Type B pancreatic cell (in vitro differentiated cells): ENCODE measurements around the gene UBE2D1. TPM values are rescaled to one million over a fixed set of nuclear protein-coding genes. Genes with fewer than 3 reads are reported as not detected.

Source experiments
- DNase-seq: peaks from one replicate; pipeline ENCODE4 v3.0.0; 2021; ENCODE audit warnings: mixed read lengths; ENCODE audit not compliant: unreplicated experiment; ENCODE audit errors: extremely low spot score
- H3K27ac Mint-ChIP-seq: 2 replicates; pipeline ENCODE4 v1.8.0; 2021; ENCODE audit warnings: mild to moderate bottlenecking, mixed read lengths
- H3K27me3 Mint-ChIP-seq: 2 replicates; pipeline ENCODE4 v1.8.0; 2021; ENCODE audit warnings: mixed read lengths
- H3K36me3 Mint-ChIP-seq: 2 replicates; pipeline ENCODE4 v1.8.0; 2021; ENCODE audit warnings: mixed read lengths
- H3K4me1 Mint-ChIP-seq: one replicate; pipeline ENCODE4 v1.8.0; 2021; ENCODE audit warnings: mixed read lengths; ENCODE audit not compliant: unreplicated experiment
- H3K4me3 Mint-ChIP-seq: 2 replicates; pipeline ENCODE4 v1.8.0; 2021; ENCODE audit warnings: mild to moderate bottlenecking, mixed read lengths
- H3K9me3 Mint-ChIP-seq: 2 replicates; pipeline ENCODE4 v1.8.0; 2021; ENCODE audit warnings: mixed read lengths
- total RNA-seq: library from RNA; stranded (reverse); gene quantifications from 2 replicates; pipeline ENCODE4 v1.2.1, GENCODE V29; 2021; ENCODE audit warnings: low replicate concordance
- TF ChIP-seq, protein P1 (sequence below): fragments of 200-600 bp; sonication (generic); conservative IDR thresholded peaks from 2 replicates; pipeline ENCODE4 v1.5.0; 2021; ENCODE audit warnings: antibody characterized with exemption, mild to moderate bottlenecking

Gene UBE2D1
- total RNA-seq, 1 donor from 2014 or later, result 34.2 TPM

DNA sequence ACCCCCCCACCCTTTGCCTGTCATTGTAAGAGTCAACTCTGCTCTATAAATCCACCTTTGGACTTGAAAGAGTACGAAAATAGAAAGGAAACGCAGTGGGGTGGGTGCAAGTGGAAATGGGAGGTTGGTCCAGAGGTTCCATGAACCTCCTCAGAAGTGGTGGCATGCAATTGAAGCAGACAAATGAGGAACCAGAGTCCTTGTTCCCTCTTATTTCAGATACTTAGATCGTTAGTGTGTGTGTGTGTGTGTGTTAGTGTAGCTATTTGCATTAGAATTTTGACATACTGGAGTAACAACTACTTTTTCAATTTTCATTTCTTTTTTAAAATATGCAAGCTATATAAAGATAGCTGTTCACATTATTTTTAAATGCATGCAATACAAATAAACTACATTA is 32.3 kb downstream of the UBE2D1 start:
- H3K27ac Mint-ChIP-seq, result no peak overlapping the region
- TF ChIP-seq, protein P1, sequence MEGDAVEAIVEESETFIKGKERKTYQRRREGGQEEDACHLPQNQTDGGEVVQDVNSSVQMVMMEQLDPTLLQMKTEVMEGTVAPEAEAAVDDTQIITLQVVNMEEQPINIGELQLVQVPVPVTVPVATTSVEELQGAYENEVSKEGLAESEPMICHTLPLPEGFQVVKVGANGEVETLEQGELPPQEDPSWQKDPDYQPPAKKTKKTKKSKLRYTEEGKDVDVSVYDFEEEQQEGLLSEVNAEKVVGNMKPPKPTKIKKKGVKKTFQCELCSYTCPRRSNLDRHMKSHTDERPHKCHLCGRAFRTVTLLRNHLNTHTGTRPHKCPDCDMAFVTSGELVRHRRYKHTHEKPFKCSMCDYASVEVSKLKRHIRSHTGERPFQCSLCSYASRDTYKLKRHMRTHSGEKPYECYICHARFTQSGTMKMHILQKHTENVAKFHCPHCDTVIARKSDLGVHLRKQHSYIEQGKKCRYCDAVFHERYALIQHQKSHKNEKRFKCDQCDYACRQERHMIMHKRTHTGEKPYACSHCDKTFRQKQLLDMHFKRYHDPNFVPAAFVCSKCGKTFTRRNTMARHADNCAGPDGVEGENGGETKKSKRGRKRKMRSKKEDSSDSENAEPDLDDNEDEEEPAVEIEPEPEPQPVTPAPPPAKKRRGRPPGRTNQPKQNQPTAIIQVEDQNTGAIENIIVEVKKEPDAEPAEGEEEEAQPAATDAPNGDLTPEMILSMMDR, result no peak
- no peak for DNase-seq
- H3K4me1 Mint-ChIP-seq, result no peaks in the 10 kb centered on the region
- H3K36me3 Mint-ChIP-seq, result peaks cover 19% of the 10 kb centered on the region
- no peaks in the 10 kb centered on the region for H3K9me3 Mint-ChIP-seq
- H3K27me3 Mint-ChIP-seq, result no peaks in the 10 kb centered on the region
- H3K4me3 Mint-ChIP-seq, result no peak overlapping the region

DNA sequence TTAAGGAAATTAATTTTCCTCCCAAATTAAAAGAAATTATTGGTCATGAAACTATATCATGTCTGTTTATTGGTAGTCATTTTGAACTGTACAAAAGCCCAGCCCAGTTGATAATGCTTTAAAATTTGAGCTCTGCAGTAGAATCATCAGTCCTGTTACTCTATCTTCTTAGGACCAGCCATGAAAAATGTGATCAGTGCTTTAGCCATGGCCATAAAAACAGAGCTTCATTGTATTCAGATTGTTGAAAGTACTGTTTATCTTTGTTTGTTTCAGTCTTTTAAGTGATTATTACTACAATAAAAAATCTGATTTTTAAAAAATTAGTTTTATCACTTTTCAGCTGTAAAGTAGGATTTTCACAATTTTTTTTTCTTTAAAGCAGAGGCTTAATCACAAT is 36.7 kb downstream of the UBE2D1 start:
- DNase-seq, result no peak
- H3K4me1 Mint-ChIP-seq, result peaks cover 6% of the 10 kb centered on the region
- H3K27me3 Mint-ChIP-seq, result no peaks in the 10 kb centered on the region
- TF ChIP-seq, protein P1, result no peak
- no peak overlapping the region for H3K27ac Mint-ChIP-seq
- no peak overlapping the region for H3K4me3 Mint-ChIP-seq
- no peaks in the 10 kb centered on the region for H3K9me3 Mint-ChIP-seq
- H3K36me3 Mint-ChIP-seq, result peaks cover 5% of the 10 kb centered on the region

DNA sequence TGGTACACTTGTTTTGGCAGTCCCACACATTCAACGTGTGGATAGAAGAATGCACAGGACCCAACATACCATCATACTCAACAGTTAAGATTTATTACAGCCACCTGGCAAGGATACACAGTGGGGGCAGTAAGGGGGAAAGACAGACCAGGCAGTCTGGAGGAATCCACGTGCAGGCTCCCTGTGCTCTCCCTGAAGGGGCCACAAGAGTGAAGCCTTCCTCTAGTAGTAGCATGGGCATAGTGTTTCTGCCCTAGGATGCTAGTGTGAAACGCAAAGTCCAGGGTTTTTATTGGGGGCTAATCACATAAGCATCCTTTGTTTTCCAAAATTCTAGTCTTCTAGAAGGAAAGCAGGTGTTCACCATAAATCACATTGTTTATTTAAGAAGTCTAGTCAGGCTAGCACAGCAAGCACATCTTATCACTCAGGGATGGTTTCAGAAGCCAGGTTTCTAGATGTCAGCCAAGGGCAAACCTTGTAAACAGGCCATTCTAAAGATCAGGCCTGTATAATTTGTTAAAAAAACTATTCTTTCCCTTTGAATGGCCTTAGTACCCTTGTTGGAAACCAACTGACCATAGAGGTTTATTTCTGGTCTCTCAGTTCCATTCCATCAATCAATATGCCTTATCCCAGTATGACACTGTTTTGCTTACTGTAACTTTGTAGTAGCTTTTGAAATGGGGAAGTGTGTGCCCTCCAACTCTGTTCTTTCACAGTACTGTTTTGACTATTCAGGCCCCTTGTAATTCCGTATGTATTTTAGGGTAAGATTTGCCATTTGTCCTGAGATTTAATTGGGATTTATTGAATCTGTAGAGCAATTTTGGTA is 38.0 kb downstream of the UBE2D1 start:
- Mint-ChIP-seq H3K4me3 (no peak overlapping the region), H3K27me3 (no peaks in the 10 kb centered on the region), H3K4me1 (peaks cover 6% of the 10 kb centered on the region), H3K27ac (no peak overlapping the region), H3K9me3 (no peaks in the 10 kb centered on the region), H3K36me3 (peaks cover 5% of the 10 kb centered on the region)
- no peak for DNase-seq
- TF ChIP-seq, protein P1, result no peak

GRCh38 chr10:58373442-58373827 is 38.6 kb downstream of the UBE2D1 start:
- TF ChIP-seq, protein P1, result no peak
- no peak overlapping the region for H3K4me3 Mint-ChIP-seq
- H3K36me3 Mint-ChIP-seq, result peaks cover 5% of the 10 kb centered on the region
- no peak overlapping the region for H3K27ac Mint-ChIP-seq
- DNase-seq, result no peak
- H3K4me1 Mint-ChIP-seq, result peaks cover 6% of the 10 kb centered on the region
- H3K27me3 Mint-ChIP-seq, result no peaks in the 10 kb centered on the region
- no peaks in the 10 kb centered on the region for H3K9me3 Mint-ChIP-seq

DNA sequence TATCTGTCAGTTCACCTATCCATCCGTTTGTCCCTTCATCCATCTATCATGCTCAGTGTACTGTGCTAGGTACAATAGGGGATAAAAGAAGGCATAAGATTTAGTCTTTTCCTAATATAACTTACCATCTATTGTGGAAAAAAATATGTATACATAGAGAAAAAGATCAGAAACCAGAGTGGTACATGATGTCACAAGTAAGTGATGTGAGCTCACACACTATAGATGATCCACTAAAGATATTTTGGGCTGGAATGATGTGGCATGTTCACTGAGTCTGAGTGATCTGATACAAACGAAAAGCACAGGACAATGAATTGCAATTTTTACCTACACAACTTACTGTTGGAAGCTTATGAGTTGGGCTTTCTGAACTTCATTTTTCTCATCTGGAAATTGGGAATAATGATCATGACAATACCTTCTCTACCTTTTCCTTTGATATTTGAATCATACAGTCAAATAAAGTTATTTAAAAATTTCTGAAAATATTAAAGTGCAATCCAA is 47.7 kb downstream of the UBE2D1 start:
- H3K27me3 Mint-ChIP-seq, result no peaks in the 10 kb centered on the region
- peaks cover 16% of the 10 kb centered on the region for H3K4me1 Mint-ChIP-seq

More for the DNA sequence above, 47.7 kb downstream of the UBE2D1 start:
- Mint-ChIP-seq H3K27ac (no peak overlapping the region), H3K4me3 (no peak overlapping the region), H3K9me3 (no peaks in the 10 kb centered on the region), H3K36me3 (peaks cover 5% of the 10 kb centered on the region)
- TF ChIP-seq, protein P1, result no peak
- DNase-seq, result no peak
